Measurements from ENCODE around the gene NTRK2.

Gene NTRK2

GRCh38 chr9:84932915-84933527 is 263.5 kb downstream of the NTRK2 start:
- no peak for DNase-seq (ENCODE audit: low read depth in 2 of 3, low spot score in 1 of 3)

DNA sequence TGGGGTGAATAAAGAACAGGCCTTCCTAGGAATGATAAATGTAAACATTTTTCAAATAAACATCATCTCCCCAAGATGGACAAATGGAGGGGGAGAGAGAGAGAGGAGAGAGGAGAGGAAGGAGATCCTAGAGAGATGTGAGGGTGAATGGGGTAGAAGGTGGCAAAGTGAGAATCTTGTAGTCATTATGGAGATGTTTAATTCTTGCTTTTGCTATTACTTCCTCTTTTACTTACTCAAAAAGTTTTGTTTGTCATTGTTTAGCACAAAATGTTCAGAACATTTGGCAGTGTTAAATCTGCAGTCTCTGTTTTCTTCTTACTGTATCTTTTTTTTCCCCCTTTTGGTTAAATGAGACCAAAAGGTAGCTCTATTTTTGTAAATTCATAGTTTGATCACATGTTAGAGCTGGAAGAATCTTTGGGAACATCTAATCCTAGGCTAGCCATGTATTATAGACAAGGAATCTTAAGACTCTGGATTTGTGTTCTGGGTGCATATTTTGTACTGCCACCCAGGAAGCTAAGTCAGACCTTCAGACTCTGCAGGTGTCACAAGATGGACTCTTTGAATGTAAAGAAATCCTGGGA is 266.1 kb downstream of the NTRK2 start:
- no peak for DNase-seq (ENCODE audit: low read depth in 2 of 3, low spot score in 1 of 3)

DNA sequence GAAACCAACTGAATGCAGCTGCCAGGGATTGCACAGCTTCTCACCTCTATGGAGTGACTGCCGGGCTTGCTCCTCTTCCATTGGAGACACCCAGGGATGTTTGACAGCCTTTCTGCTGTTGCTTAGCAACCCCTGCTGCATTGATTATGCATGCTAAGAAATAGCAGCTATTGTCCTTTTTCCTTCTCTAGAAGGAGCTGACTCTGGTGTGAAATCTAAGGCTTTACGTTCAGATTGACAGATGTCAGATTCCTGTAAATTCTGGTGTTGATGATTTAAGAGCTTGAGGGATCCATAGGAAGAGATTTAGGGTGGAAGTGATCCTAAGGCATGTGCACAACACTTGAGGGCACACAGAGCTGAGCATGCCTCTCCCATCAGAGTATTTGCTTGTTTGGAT is 267.7 kb downstream of the NTRK2 start:
- DNase-seq (ENCODE audit: low read depth in 2 of 3, low spot score in 1 of 3): no peak

GRCh38 chr9:84937581-84937980 is 268.1 kb downstream of the NTRK2 start:
- DNase-seq (ENCODE audit: low read depth in 2 of 3, low spot score in 1 of 3): no peak

DNA sequence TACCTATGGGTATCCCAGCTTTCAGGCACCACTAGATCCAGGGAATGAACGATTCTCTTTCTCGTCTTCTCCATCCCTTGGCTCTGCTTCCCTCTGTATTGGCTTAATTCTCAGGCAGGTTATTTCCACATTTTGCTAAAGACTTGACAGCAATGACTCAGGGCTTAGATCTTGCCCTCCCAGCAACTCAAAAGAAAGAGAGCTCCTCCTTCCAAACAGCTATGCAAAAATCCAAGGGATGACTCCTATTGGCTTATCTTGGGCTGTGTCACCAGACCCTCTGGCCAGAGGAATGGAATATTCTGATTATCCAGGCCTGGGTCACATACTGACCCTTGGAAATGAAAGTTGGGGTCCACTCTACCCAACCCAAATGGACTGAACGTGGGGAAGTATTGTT is 270.2 kb downstream of the NTRK2 start:
- DNase-seq (ENCODE audit: low read depth in 2 of 3, low spot score in 1 of 3): no peak

DNA sequence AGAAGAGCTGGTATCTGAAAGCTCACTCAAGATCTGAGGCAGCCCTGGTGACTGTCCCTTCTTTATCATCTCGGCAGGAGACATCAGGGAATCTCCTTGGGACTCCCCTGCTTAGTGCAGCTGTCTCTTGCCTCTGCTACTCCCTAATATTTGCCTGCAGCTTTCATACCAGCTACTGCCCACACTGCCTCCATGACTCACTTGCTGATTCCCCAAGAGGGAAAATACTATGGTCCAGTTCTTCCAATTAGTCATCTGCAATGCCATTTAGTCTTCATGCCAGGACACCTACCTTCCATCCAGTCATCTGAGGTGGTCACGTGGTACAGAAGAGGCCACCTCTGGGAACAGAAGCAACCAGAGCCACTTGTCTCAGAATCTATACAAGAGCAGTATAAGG is 270.8 kb downstream of the NTRK2 start:
- no peak for DNase-seq (ENCODE audit: low read depth in 2 of 3, low spot score in 1 of 3)

- no peak for DNase-seq (ENCODE audit: low read depth in 2 of 3, low spot score in 1 of 3)
Observed at GRCh38 chr9:84941792-84942191, 272.3 kb downstream of the NTRK2 start.

DNA sequence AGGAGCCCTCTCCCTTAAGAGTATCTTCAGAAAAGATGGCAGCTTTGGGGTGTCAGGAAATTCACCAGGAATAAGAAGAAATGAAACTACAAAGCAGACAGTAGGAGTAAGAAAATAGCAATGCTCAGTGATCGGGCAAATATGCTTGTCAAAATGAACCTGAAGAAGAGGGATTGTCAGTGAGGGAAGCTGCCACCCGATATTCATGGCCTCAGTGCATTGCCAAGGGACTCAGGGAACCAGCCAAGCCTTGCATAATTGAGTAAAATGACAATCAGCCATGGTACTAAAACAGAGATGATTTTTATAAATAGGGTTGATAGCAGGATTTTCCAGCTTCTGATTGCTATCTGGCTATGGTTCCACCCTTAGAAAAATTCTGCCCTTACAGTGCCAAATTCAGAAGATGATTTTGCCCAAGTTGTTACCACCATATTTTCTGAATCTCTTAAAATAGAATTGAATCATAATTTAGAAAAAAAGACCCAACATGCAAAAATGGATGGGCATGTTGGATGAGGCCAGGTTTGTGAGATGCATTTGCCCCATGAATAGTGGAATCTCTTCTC is 274.0 kb downstream of the NTRK2 start:
- no peak for DNase-seq (ENCODE audit: low read depth in 2 of 3, low spot score in 1 of 3)

DNA sequence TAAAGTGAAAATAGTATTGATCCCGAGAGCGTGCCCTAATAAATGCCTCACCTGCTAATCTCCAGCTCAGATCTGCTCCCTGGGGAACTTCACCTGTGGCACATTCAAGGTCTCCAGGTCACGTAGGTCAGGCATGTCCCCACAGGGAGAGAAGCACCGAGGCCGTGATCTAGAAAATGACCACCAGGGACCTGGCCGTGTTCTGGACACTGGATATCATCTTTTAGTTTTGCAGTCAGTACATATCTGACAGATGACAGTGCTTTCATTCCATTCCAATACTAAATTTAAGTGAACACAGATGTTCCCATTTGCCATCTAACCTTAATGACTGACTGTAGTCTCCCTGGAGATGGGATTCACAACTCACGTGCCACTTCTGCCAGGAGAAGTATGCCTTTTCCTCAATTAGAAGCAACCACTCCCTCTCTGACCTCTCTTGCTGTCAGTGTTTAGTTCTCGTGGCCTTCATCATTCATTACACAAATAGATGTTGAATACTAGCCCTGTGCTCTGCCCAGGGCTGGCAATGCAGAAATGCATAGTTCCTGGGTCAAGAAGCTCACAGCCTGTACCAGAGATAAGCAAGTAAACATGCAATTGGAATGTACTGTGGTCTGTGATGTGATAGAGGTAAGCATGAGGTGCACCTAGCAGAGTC is 276.5 kb downstream of the NTRK2 start:
- no peak for DNase-seq (ENCODE audit: low read depth in 2 of 3, low spot score in 1 of 3)

DNA sequence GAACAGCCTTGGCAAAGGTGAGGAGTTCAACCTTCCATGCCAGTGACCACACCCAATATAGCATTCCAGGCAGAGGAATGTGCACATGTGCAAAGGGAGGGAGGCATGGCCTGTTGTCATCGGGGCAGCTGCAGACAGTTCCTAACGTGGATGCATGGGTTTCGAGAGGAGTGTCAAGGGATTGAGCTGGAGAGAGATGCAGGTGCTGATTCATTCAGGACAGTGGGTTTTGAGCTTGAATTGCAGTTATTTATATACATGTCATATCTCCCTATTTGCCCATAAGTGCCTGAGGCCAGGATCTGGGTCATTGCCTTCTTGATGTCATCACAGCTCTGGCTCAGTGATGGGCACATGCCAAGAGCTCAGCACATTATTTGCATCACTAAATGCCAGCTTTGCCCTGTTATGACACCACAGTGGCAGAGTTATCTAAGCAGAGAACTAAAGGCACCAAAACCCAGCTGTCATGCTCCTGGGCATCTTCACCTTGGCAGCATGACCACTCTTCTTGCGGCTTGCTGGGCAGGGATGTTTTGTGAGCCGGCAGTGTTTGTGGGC is 278.0 kb downstream of the NTRK2 start:
- DNase-seq (ENCODE audit: low read depth in 2 of 3, low spot score in 1 of 3): no peak

DNA sequence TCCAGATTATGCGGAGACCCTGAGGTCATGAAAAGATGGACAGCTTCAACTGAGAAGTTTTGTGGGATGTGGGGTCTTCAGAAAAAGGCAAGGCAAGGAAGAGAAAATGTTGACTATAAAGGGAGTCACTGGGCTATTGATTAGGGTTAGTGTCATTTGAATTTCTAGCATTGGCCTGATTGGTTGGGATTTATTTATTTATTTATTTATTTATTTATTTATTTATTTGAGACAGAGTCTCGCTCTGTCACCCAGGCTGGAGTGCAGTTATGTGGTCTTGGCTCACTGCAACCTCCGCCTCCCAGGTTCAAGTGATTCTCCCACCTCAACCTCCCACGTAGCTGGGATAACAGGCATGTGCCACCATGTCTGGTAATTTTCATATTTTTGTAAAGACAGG is 279.7 kb downstream of the NTRK2 start:
- no peak for DNase-seq (ENCODE audit: low read depth in 2 of 3, low spot score in 1 of 3)

- DNase-seq (ENCODE audit: low read depth in 2 of 3, low spot score in 1 of 3): no peak
Observed at GRCh38 chr9:84949971-84950370, 280.4 kb downstream of the NTRK2 start.

- DNase-seq (ENCODE audit: low read depth in 2 of 3, low spot score in 1 of 3): no peak
Observed at GRCh38 chr9:84950879-84951811, 281.6 kb downstream of the NTRK2 start.

DNA sequence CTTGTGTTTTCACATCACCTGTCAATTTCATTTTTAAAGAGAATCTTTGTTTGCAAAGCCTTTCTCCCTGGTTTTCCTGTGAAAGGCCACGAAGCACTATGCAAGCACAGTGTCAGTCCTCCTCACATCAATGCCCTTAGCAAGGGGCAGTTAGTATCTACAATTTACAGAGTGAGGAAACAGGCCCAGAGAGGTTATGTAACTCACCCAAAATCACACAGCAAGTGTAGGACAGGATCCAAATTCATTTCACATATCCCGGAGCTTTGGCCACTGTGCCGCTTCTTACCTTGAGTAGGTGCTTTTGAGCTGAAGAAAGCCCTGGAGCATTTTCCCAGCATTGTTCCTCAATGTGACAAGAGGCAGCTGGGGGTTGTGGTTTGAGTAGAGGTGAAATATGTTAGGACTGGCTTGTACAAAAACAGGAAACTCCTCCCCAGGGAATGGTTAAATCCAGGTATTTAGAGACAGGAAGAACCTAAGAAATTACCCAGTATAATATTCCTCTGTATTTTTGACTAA is 283.8 kb downstream of the NTRK2 start:
- DNase-seq (ENCODE audit: low read depth in 2 of 3, low spot score in 1 of 3): no peak

GRCh38 chr9:84953797-84954705 is 284.5 kb downstream of the NTRK2 start:
- peak; percentile 30 to 42 (median 32) for DNase-seq (ENCODE audit: low read depth in 2 of 3, low spot score in 1 of 3)

- DNase-seq (ENCODE audit: low read depth in 2 of 3, low spot score in 1 of 3): no peak
Observed at GRCh38 chr9:84955155-84955554, 285.6 kb downstream of the NTRK2 start.

DNA sequence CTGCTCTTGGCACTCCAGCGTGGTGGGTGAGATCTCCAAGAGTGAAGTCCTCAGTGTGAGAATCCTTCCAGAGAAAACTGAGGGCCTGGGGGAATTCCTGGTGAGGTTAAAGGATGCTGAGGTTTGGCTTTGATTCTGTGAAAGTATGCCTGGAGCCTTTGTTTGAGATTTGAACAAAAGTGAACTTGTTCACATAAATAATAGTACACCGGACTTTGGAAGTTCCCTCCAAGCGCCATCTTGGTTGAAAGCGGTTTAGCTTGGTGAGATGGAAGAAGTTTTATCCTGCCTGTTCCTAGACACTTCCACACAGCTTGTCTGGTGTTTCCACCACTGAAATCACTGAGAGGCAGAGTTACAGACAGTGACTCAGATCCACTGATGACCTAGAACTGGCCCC is 286.4 kb downstream of the NTRK2 start:
- DNase-seq (ENCODE audit: low read depth in 2 of 3, low spot score in 1 of 3): no peak

- DNase-seq (ENCODE audit: low read depth in 2 of 3, low spot score in 1 of 3): no peak
Observed at GRCh38 chr9:84959339-84959738, 289.8 kb downstream of the NTRK2 start.

GRCh38 chr9:84966876-84967830 is 297.6 kb downstream of the NTRK2 start:
- DNase-seq (ENCODE audit: low read depth in 2 of 3, low spot score in 1 of 3): no peak

Data from stimulated activated CD4-positive, alpha-beta T cell treated with anti-CD3 and anti-CD28 coated beads, Interleukin-12 subunit alpha, Interleukin-12 subunit beta, amount 100 ng/mL, for 48 hours (primary cell).